Measurements from ENCODE around the gene CHFR. TPM values are rescaled to one million over a fixed set of nuclear protein-coding genes. Genes with fewer than 3 reads are reported as not detected.
"Not testable (repeated sequence)": the region's sequence is repeated elsewhere in the genome, so short reads cannot be mapped to it uniquely, and the experiment has no call there.

CHFR gene
- total RNA-seq: 63.7 and 65.6 TPM in 2 replicates

GRCh38 chr12:132887513-132888351, at the start of gene CHFR:
Gene CHFR (minus strand): TSS chr12:132887605. CDS start chr12:132887328, 277 bp downstream.
- peak; percentile 93 for DNase-seq (ENCODE audit: low spot score)
- H3K9me3 Mint-ChIP-seq: peaks cover 35% of the 10 kb centered on the region
- peaks cover 15% of the 10 kb centered on the region for H3K4me1 Mint-ChIP-seq (ENCODE audit: low read depth)
- H3K4me3 Mint-ChIP-seq: peak within 1 kb of the TSS; percentile 99
- intact Hi-C loops (cut with micrococcal nuclease): loop anchor here (1.0 to 10.0 kb wide), 13 partner anchors 17 to 743 kb away; partner anchors contain the start of genes DDX51, GOLGA3, NOC4L and PGAM5
- peaks cover 35% of the 10 kb centered on the region for H3K36me3 Mint-ChIP-seq (ENCODE audit: low read depth)
- peaks cover 2% of the 10 kb centered on the region for H3K27me3 Mint-ChIP-seq (ENCODE audit: insufficient read depth)
- H3K27ac Mint-ChIP-seq: peak within 1 kb of the TSS; percentile 100

- intact Hi-C loops (cut with micrococcal nuclease); H3K4me1 Mint-ChIP-seq (ENCODE audit: low read depth); H3K4me3 Mint-ChIP-seq; H3K27ac Mint-ChIP-seq; H3K27me3 Mint-ChIP-seq (ENCODE audit: insufficient read depth); DNase-seq (ENCODE audit: low spot score): not testable (repeated sequence)
- Mint-ChIP-seq H3K36me3 (ENCODE audit: low read depth) (peaks cover 32% of the 10 kb centered on the region), H3K9me3 (peaks cover 67% of the 10 kb centered on the region)
Measured at GRCh38 chr12:132936921-132937320, 49.5 kb upstream of the CHFR start.

GRCh38 chr12:132936163-132936562, 48.8 kb upstream of the CHFR start:
- peaks cover 67% of the 10 kb centered on the region for H3K9me3 Mint-ChIP-seq
- peaks cover 28% of the 10 kb centered on the region for H3K36me3 Mint-ChIP-seq (ENCODE audit: low read depth)
- H3K27ac Mint-ChIP-seq: no peak overlapping the region
- no peaks in the 10 kb centered on the region for H3K4me1 Mint-ChIP-seq (ENCODE audit: low read depth)
- H3K27me3 Mint-ChIP-seq (ENCODE audit: insufficient read depth): no peaks in the 10 kb centered on the region
- no peak overlapping the region for H3K4me3 Mint-ChIP-seq
- intact Hi-C loops (cut with micrococcal nuclease): no loop called here
- DNase-seq (ENCODE audit: low spot score): no peak

GRCh38 chr12:132926415-132926833, 39.0 kb upstream of the CHFR start:
- Mint-ChIP-seq H3K4me1 (ENCODE audit: low read depth) (no peaks in the 10 kb centered on the region), H3K27ac (no peak overlapping the region), H3K9me3 (peaks cover 85% of the 10 kb centered on the region), H3K27me3 (ENCODE audit: insufficient read depth) (peaks cover 2% of the 10 kb centered on the region), H3K36me3 (ENCODE audit: low read depth) (peaks cover 19% of the 10 kb centered on the region), H3K4me3 (no peak overlapping the region)
- DNase-seq (ENCODE audit: low spot score): no peak
- intact Hi-C loops (cut with micrococcal nuclease): no loop called here

GRCh38 chr12:132925597-132926414, 38.4 kb upstream of the CHFR start:
- intact Hi-C loops (cut with micrococcal nuclease): no loop called here
- peaks cover 84% of the 10 kb centered on the region for H3K9me3 Mint-ChIP-seq

GRCh38 chr12:132924356-132924755, 37.0 kb upstream of the CHFR start:
- H3K27me3 Mint-ChIP-seq (ENCODE audit: insufficient read depth): peaks cover 2% of the 10 kb centered on the region
- intact Hi-C loops (cut with micrococcal nuclease): no loop called here
- no peak overlapping the region for H3K27ac Mint-ChIP-seq
- no peaks in the 10 kb centered on the region for H3K4me1 Mint-ChIP-seq (ENCODE audit: low read depth)
- peaks cover 12% of the 10 kb centered on the region for H3K36me3 Mint-ChIP-seq (ENCODE audit: low read depth)
- peaks cover 78% of the 10 kb centered on the region for H3K9me3 Mint-ChIP-seq
- H3K4me3 Mint-ChIP-seq: no peak overlapping the region
- DNase-seq (ENCODE audit: low spot score): no peak

More at GRCh38 chr12:132925597-132926414, 38.4 kb upstream of the CHFR start:
- H3K4me1 Mint-ChIP-seq (ENCODE audit: low read depth): no peaks in the 10 kb centered on the region
- peaks cover 17% of the 10 kb centered on the region for H3K36me3 Mint-ChIP-seq (ENCODE audit: low read depth)
- no peak overlapping the region for H3K4me3 Mint-ChIP-seq
- H3K27me3 Mint-ChIP-seq (ENCODE audit: insufficient read depth): peaks cover 2% of the 10 kb centered on the region
- DNase-seq (ENCODE audit: low spot score): no peak
- no peak overlapping the region for H3K27ac Mint-ChIP-seq

GRCh38 chr12:132923356-132923909, 36.0 kb upstream of the CHFR start:
- DNase-seq (ENCODE audit: low spot score): no peak
- Mint-ChIP-seq H3K36me3 (ENCODE audit: low read depth) (peaks cover 11% of the 10 kb centered on the region), H3K4me1 (ENCODE audit: low read depth) (no peaks in the 10 kb centered on the region), H3K27ac (no peak overlapping the region), H3K4me3 (no peak overlapping the region), H3K27me3 (ENCODE audit: insufficient read depth) (peaks cover 2% of the 10 kb centered on the region), H3K9me3 (peaks cover 79% of the 10 kb centered on the region)
- intact Hi-C loops (cut with micrococcal nuclease): no loop called here

GRCh38 chr12:132922676-132923075, 35.3 kb upstream of the CHFR start:
- Mint-ChIP-seq H3K27ac (no peak overlapping the region), H3K27me3 (ENCODE audit: insufficient read depth) (peaks cover 2% of the 10 kb centered on the region), H3K36me3 (ENCODE audit: low read depth) (peaks cover 11% of the 10 kb centered on the region), H3K9me3 (peaks cover 80% of the 10 kb centered on the region), H3K4me3 (no peak overlapping the region), H3K4me1 (ENCODE audit: low read depth) (no peaks in the 10 kb centered on the region)
- intact Hi-C loops (cut with micrococcal nuclease): no loop called here
- DNase-seq (ENCODE audit: low spot score): no peak

- H3K4me3 Mint-ChIP-seq: no peak overlapping the region
- peaks cover 2% of the 10 kb centered on the region for H3K27me3 Mint-ChIP-seq (ENCODE audit: insufficient read depth)
- DNase-seq (ENCODE audit: low spot score): no peak
- peaks cover 77% of the 10 kb centered on the region for H3K9me3 Mint-ChIP-seq
- no peak overlapping the region for H3K27ac Mint-ChIP-seq
- H3K36me3 Mint-ChIP-seq (ENCODE audit: low read depth): peaks cover 11% of the 10 kb centered on the region
- no peaks in the 10 kb centered on the region for H3K4me1 Mint-ChIP-seq (ENCODE audit: low read depth)
- intact Hi-C loops (cut with micrococcal nuclease): no loop called here
Measured at GRCh38 chr12:132921685-132922084, 34.3 kb upstream of the CHFR start.

GRCh38 chr12:132918680-132919079, 31.3 kb upstream of the CHFR start:
- Mint-ChIP-seq H3K4me3 (no peak overlapping the region), H3K9me3 (peaks cover 65% of the 10 kb centered on the region), H3K36me3 (ENCODE audit: low read depth) (peaks cover 7% of the 10 kb centered on the region), H3K4me1 (ENCODE audit: low read depth) (no peaks in the 10 kb centered on the region), H3K27ac (no peak overlapping the region), H3K27me3 (ENCODE audit: insufficient read depth) (peaks cover under 1% of the 10 kb centered on the region)
- intact Hi-C loops (cut with micrococcal nuclease): no loop called here
- no peak for DNase-seq (ENCODE audit: low spot score)

- Mint-ChIP-seq H3K27ac (peak overlapping the region; percentile 91), H3K4me1 (ENCODE audit: low read depth) (no peaks in the 10 kb centered on the region), H3K9me3 (peaks cover 41% of the 10 kb centered on the region), H3K4me3 (peak overlapping the region; percentile 88), H3K36me3 (ENCODE audit: low read depth) (peaks cover 9% of the 10 kb centered on the region), H3K27me3 (ENCODE audit: insufficient read depth) (peaks cover 11% of the 10 kb centered on the region)
- no peak for DNase-seq (ENCODE audit: low spot score)
- intact Hi-C loops (cut with micrococcal nuclease): loop anchor here (2.0 kb wide), 2 partner anchors 78 to 148 kb away; partner anchors contain the start of genes ANKLE2 and ZNF26
Measured at GRCh38 chr12:132909030-132909368, 21.6 kb upstream of the CHFR start.

- intact Hi-C loops (cut with micrococcal nuclease): loop anchor here (1.0 to 2.0 kb wide), 8 partner anchors 21 to 273 kb away; partner anchors contain the start of genes ANKLE2, CHFR, ZNF10 and ZNF140
- peaks cover 11% of the 10 kb centered on the region for H3K36me3 Mint-ChIP-seq (ENCODE audit: low read depth)
- H3K27me3 Mint-ChIP-seq (ENCODE audit: insufficient read depth): peaks cover 11% of the 10 kb centered on the region
- H3K4me3 Mint-ChIP-seq: peak overlapping the region; percentile 88
- DNase-seq (ENCODE audit: low spot score): peak; percentile 92
- H3K9me3 Mint-ChIP-seq: peaks cover 35% of the 10 kb centered on the region
- H3K27ac Mint-ChIP-seq: peak overlapping the region; percentile 91
- no peaks in the 10 kb centered on the region for H3K4me1 Mint-ChIP-seq (ENCODE audit: low read depth)
Measured at GRCh38 chr12:132908145-132909029, 21.0 kb upstream of the CHFR start.
